ENCODE results near the gene IMP3. TPM values are rescaled to one million over a fixed set of nuclear protein-coding genes. Genes with fewer than 3 reads are reported as not detected.
"Not testable (repeated sequence)": the region's sequence is repeated elsewhere in the genome, so short reads cannot be mapped to it uniquely, and the experiment has no call there.

Gene IMP3
- total RNA-seq (2014; rRNA removed; shearing (Covaris generic)), result 186 and 250 TPM in 2 replicates

GRCh38 chr15:75639709-75640482 lies at the start of gene IMP3:
Gene IMP3 (minus strand): TSS chr15:75640224. CDS start chr15:75640168, 56 bp downstream.
- DNase-seq (ENCODE audit: low spot score), result peak; percentile 99

GRCh38 chr15:75689429-75689828 lies 49.4 kb upstream of the IMP3 start:
- DNase-seq (ENCODE audit: low spot score), result not testable (repeated sequence)

DNA sequence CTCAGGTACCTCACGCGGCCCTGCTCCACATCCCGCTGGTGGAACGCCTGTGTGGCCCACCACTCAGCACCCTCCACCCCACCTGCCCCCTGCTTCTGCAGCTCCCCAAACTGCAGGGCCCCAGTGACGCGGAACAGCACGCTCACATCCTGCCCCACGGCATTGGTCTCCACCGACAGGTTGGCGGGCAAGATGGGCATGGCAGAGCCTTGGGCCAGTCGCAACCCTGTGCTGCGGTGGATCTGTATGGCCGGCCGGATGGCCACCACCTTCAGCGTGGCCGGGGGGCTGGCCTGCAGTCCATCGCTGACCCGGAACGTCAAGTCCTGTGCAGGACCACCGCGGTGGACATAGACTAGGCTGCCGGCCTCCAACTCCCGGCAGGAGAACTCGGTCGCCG lies 48.8 kb upstream of the IMP3 start:
- no peak for DNase-seq (ENCODE audit: low spot score)

DNA sequence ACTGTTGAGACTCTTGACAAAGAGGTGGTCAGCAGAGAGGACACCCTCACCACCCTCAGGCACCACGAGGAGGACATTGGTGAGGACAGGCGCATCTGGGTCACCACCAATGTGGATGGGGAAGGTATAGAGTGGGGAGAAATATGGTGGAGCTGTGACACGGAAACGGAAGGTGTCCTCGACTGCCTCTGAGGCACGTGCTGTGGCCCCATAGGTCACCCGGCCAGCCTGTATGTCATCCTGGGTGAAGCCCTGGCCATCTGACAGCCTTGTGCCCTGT lies 48.2 kb upstream of the IMP3 start:
- no peak for DNase-seq (ENCODE audit: low spot score)

DNA sequence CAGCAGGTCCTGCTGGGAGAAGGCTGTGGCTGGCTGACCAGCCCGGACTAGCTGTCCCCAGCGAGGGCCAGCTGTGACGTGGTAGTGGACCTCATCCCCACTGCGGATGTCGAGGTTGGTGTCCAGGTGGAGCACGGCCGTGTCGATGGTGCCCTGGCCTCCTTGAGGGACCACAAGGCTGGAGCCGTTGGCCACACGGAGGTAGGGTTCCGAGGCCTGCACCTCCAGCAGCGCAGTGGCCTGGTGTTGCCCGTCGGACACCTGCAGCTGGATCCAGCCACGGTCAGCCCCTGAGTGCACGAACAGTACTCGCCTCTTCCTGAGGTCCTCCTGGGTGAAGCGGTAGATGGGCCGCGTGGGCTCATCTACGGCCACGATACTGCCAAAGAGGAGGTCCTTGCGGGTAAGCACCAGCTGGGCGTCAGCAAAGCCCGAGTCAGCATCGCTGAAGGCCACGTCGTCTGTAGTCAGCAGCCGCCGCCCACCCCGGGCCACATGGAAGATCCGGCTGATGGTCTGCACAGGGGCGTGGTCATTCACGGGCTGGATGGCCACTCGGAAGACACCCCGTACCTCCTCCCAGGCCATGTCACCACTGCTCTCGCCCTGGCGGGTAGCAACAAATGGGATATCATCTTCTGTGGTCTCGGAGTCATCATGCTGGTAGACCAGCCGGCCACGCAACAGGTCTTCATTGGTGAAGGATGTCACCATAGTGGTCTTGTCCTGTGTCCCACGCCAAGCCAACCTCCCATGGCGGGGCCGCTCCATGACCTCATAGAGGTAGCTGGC lies 47.7 kb upstream of the IMP3 start:
- DNase-seq (ENCODE audit: low spot score), result no peak

DNA sequence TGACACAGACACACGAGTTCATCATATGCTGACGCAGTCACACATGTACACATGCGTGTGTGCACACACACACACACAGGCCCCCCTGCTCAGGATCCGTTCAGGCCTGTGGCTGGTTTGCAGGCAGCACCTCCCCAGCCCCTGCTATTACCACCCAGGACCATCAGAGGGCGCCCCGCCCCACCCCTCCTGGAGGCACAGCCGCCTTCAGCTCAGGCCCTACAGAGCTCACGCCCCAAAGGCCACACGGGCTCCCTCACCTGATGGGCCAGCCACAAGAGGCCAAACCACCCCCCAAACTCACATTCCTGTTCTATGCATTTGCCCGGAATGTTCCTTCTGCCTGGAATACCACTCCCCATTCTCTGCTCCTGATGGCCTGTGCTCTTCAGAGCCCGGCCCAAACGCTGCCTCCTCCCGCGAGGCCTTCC lies 46.2 kb upstream of the IMP3 start:
- peak; percentile 83 for DNase-seq (ENCODE audit: low spot score)

GRCh38 chr15:75685195-75685594 lies 45.2 kb upstream of the IMP3 start:
- DNase-seq (ENCODE audit: low spot score), result no peak

- DNase-seq (ENCODE audit: low spot score), result no peak
Observed at GRCh38 chr15:75684648-75685047, 44.6 kb upstream of the IMP3 start.

DNA sequence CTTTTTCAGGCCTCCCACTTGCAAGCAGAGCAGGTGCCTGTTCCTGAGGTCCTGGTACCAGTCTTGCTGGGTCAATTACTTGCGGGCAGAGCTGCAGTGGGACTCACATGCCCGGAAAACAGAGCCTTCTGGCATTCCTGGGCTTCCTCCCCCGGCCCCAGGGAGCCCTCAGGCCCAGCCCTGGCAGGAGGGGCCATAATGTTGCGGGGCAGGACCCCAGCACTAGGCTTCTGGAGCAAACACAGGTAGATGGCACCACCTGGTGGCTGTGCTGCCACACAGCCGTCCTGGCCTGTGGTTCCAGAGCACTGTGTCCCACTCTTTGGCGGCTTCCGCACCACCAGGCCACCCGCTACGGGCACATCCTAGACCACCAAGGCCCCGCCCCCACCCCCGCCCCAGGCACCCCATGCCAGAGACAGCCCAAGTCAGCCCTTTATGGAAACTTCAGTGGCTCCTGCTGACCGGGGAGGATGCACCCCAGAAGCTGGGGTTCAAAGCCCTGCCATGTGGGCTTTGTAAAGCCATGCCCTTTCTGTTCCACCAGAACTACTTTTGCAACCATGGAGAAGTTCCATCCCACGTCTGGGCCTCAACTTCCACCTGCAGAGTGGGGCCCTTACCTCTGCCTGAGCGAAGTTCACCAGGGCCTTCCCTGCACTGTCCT lies 43.8 kb upstream of the IMP3 start:
- peak; percentile 93 for DNase-seq (ENCODE audit: low spot score)

DNA sequence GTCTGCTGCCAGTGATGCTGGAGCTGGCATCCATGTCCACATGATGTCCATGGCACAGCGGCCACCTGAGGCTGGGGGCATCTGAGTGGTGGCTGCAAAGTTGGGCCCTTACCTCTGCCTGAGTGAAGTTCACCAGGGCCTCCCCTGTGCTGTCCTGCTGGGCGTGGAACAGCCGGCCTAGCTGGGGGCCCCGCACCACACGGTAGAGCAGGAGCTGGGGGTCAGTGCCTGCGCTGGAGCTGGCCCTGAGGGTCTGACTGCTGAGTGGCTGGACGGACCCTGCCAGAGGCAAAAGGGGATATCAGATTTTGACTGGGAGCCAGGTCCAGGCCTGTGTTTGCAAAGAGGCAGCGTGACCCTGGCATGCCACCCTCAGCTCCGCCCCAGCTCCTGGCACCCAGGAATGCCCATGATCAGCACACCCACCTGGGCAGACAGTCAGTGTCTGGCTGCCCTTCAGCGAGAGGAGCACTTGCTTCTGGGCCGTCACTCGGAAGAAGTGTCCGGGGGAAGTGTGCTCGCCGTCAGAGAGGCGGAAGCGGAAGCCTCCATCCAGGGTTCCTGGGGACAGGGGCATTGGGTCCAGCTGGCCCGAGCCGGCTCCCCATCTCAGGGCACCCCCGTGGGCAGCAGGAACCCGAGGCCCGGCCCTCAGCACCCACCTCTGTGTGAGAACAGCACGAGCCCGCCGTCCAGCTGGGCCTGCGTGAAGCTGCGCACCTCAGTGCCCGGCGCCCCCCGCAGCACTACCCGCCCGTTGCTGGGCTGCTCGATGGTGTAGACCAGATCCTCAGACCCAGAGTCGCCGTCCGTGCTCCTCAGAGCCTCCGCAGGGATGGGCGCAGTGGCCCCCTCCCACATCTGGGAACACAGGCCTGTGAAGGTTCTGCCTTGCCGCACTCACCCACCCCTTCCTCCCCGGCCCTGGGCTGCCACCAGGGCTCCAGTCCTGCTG lies 42.4 kb upstream of the IMP3 start:
- DNase-seq (ENCODE audit: low spot score), result peak; percentile 51

DNA sequence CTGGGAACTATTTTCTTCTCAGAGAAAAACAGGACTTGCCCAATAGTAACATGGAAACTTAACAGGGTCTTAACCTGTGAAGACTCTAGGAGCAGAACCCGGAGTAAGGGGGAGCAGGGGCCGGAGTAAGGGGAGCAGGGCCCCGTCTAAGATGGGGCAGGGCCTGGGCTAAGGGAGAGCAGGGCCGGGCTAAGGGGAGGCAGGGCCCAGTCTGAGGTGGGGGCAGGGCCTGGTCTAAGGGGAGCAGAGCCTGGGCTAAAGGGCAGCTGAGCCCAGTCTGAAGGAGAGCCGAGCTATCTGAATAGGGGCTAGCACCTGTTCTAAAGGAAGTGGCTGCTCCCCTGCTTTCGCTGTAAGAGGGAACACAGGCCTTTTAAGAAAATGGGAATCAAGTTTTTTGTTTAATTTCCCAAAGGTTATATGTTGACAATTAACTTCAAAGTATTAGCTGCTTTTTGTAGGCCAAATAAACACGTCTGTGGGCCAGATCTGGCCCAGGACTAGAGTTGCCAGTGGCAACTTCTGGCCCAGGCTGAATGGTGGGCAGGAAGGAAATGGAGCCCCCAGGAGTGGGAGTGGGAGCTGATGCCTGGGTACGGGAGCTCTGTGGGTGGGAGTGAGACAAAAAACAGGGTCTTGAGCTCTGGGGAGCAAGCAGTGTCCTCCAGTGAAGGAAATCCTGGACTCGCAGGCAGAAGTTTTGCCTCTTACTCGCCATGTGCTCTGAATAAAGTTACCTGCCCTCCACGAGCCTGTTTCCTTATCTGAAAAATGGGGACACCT lies 40.2 kb upstream of the IMP3 start:
- no peak for DNase-seq (ENCODE audit: low spot score)

GRCh38 chr15:75678324-75678690 lies 38.3 kb upstream of the IMP3 start:
- not testable (repeated sequence) for DNase-seq (ENCODE audit: low spot score)

DNA sequence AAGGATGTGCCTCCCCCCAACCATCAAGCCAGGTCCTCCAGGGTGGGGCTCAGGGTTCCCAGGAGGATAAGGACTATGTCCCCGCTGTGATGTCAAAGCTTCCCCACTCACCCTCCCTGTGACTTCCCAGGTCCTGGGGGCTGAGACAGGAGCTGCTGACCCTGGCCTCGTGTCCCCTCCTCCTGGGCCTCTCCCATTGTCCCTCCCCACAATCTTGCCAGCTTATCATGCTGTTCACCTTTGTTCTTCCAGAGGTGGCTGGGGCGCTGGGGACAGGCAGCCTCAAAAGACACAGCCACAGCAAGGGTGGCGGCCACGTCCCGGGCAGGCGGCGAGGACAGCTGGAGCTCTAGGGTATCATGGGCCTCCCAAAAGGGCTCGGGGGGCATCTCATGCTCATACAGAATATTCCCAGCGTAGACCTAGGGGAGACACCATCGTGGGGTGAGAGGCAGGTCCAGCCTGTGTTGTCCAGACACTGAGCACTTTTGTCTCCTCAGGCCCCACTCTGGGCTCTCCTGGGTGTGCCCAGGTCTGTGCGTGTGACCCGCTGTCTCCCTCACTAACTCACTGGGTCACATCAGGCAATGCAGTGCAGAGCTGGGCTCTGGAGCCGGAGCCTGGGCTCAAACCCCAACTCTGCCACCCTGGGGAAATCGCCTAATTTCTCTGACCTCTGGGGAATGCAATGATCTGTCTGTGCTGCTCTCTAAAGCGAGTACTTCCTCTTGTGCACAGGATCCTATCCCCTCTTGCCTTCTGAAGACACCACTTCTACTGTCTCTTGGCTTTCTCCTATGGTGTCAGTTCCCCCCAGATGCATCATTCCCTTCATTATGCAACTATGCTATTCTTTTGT lies 37.7 kb upstream of the IMP3 start:
- DNase-seq (ENCODE audit: low spot score), result no peak

DNA sequence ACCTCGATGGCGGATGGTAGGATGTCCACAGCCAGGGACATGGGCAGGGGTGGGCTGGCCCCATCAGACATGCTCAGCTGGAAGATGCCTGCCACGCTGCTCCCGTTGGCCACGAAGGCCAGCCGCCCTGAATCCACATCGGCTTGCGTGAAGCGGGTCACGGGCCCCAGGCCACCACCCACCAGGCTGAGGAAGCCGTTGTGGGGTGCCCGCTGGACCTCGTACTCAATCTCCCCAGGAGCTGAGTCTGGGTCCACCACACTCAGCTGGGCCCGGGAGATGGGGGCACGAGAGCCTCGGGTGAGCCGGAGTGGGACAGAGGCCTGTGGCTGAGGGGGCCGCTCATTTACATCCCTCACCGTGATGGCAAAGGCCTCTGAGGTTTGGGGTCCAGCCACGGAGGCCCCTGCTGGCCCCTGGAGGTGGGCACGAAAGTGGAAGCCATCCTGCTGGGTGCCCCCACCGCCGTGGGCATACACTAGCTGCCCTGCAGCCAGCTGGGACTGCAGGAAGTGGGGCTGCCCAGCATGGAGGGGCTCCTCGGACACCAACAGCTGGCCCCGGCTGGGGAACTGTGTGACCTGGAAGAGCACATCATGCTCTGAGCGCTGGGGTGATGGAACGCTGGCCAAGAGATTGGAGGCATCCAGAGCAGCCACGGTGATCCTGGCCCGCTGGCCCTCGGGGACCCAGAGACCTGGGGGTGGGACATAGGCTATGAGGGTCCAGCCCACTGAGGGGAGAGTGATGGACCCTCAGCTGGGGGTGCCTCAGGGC lies 36.9 kb upstream of the IMP3 start:
- no peak for DNase-seq (ENCODE audit: low spot score)

GRCh38 chr15:75675579-75676404 lies 35.8 kb upstream of the IMP3 start:
- no peak for DNase-seq (ENCODE audit: low spot score)

DNA sequence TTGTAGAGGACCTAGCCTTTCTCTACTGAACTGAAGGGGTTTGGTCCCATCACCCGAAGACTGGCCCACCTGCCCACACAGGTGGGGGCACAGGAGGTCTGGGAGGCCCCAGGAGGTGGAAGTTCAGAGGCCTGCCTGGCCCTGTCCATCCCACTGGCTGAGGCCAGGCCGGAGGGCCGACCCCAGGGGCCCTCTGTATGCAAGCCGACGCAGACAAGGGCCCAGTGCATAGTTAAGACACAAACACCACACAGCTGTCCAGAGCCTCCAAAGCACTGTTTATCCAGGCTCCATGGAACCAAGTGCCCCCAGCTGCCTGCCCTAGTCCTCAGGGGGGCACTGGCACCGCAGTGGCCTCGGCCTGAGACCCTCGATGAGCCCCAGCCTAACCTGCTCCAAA lies 34.3 kb upstream of the IMP3 start:
- no peak for DNase-seq (ENCODE audit: low spot score)

DNA sequence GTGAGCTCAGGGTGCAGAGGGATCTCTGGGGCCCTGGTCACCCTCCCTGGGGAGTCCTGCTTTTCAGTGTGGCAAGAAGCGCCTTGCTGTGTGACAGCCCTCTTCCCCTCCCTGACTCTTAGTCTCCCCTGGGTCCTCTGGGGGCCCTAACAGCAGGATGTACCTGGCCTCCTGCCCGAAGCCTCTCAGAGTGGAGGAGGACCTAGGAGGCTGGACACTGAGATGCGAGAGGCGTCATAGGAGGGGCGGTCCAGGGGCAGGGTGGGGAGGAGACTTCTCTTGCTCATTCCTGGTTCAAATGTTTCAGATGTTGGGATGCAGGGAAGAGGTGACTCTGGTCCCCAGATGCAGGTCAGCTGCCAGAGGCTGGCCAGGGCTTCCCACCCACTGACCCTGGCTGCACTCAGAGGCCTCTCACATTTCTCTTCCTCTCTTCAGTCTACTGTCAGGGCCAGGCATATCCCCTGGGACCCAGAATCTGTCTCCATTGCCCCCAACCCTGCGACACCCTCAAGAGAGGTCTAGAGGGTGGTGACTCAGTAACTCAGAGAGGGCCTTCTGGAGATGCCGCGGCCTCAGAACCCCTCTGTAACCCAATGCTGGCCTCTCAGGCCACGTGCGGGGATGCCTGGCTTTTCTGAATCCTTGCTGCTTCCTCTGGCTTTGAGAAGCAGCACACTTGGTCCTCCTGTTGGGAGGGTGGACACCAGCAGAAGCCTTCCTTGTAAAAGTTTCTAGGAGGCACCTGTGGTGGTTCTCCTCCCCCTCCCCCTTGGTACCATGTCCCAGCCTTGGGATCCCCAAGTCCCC lies 33.6 kb upstream of the IMP3 start:
- no peak for DNase-seq (ENCODE audit: low spot score)
